Inflammatory macrophage treated with lipopolysaccharide for 4 hours (primary cell): ENCODE measurements around the gene CAPS.
"Not testable (repeated sequence)": the region's sequence is repeated elsewhere in the genome, so short reads cannot be mapped to it uniquely, and the experiment has no call there.

ENCODE experiments used
- DNase-seq: peaks from one replicate; pipeline ENCODE4 v3.0.0-alpha.2; 2020

The CAPS gene

GRCh38 chr19:5959260-5960004 is 45.4 kb downstream of the CAPS start:
- no peak for DNase-seq

GRCh38 chr19:5960005-5961001 is 46.2 kb downstream of the CAPS start:
- no peak for DNase-seq

GRCh38 chr19:5961641-5961968 is 47.6 kb downstream of the CAPS start:
- not testable (repeated sequence) for DNase-seq

GRCh38 chr19:5961969-5962945 is 48.2 kb downstream of the CAPS start:
- peak; percentile 69 for DNase-seq

- DNase-seq = not testable (repeated sequence)
These were observed 49.2 kb downstream of the CAPS start for GRCh38 chr19:5963259-5963658.

GRCh38 chr19:5963855-5964254 is 49.8 kb downstream of the CAPS start:
- no peak for DNase-seq

- no peak for DNase-seq
These were observed 50.9 kb downstream of the CAPS start for GRCh38 chr19:5964816-5965565.
